ENCODE measurements around the gene IRF7. TPM values are rescaled to one million over a fixed set of nuclear protein-coding genes. Genes with fewer than 3 reads are reported as not detected.

The IRF7 gene
- polyA plus RNA-seq, 2 of the 4 experiments (the other 2 are of a cell fraction) = 2.0 to 3.1 TPM

GRCh38 chr11:628056-628455 is 12.3 kb upstream of the IRF7 start:
- H3K27ac ChIP-seq = peak overlapping the region in 1 of 2 experiments; percentile 60; a peak in 4 of 6 replicates
- no peaks in the 10 kb centered on the region for H3K9me3 ChIP-seq
- no peak for TF ChIP-seq RAD21 (conservative IDR thresholded peaks at IDR 0.05 in 1 of 2, IDR thresholded peaks at IDR 0.05 in 1 of 2)
- no peak overlapping the region for H3K4me2 ChIP-seq
- CTCF ChIA-PET = interaction anchor here (0.5 to 0.7 kb wide), 3 partner anchors 28 to 69 kb away, joined by 3 to 5 read pairs (median 3); no protein-coding TSS in a partner anchor
- POLR2A ChIA-PET = no interaction called here
- peaks cover 26% of the 10 kb centered on the region for H3K4me1 ChIP-seq
- 97% methylated on average over 30 of the region's 31 CpGs for WGBS (ENCODE audit: missing lambda C conversion rate)
- DNase-seq (ENCODE audit: low read depth in 1 of 2, low spot score in 1 of 2) = no peak
- no peak overlapping the region for H3K4me3 ChIP-seq
- ATAC-seq = no peak
- FAIRE-seq = no peak

DNA sequence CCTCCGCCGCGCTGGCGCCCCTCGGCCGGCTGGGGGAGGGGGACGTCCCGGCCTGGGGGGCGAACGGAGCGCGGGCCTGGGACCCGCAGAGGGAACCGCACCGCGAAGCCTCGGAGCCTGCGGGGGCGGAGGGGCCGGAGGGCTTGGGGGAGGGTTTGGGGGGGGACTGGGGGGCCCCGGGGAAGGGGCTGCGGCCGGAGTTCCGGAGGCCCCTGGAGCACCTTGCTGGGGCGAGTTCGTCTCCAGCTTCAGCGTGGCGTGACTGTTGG is 11.5 kb upstream of the IRF7 start:
- Histone ChIP-seq H3K27ac (no peak overlapping the region), H3K4me1 (peaks cover 26% of the 10 kb centered on the region), H3K4me3 (no peak overlapping the region), H3K9me3 (no peaks in the 10 kb centered on the region), H3K4me2 (no peak overlapping the region)
- ATAC-seq = no peak
- ChIA-PET POLR2A (no interaction called here), CTCF (no interaction called here)
- TF ChIP-seq HEYL (CRISPR knock-in tag; IDR thresholded peaks at IDR 0.05) (no peak), REST (IDR thresholded peaks at IDR 0.05) (no peak), TFCP2L1 (CRISPR knock-in tag; IDR thresholded peaks at IDR 0.05) (no peak), CBX8 (IDR thresholded peaks at IDR 0.05) (no peak), BHLHE40 (IDR thresholded peaks at IDR 0.05; ENCODE audit: low read depth, low read length) (no peak), RNF2 (IDR thresholded peaks at IDR 0.05; ENCODE audit: borderline replicate concordance, low read depth) (no peak), CHD2 (IDR thresholded peaks at IDR 0.05; ENCODE audit: low read length, partially characterized antibody) (no peak), JUN (IDR thresholded peaks at IDR 0.05) (no peak), HOXA7 (CRISPR knock-in tag; IDR thresholded peaks at IDR 0.05) (no peak), POLR2A (IDR thresholded peaks at IDR 0.05; ENCODE audit: low read length) (no peak)
- TF ChIP-seq, protein P1, sequence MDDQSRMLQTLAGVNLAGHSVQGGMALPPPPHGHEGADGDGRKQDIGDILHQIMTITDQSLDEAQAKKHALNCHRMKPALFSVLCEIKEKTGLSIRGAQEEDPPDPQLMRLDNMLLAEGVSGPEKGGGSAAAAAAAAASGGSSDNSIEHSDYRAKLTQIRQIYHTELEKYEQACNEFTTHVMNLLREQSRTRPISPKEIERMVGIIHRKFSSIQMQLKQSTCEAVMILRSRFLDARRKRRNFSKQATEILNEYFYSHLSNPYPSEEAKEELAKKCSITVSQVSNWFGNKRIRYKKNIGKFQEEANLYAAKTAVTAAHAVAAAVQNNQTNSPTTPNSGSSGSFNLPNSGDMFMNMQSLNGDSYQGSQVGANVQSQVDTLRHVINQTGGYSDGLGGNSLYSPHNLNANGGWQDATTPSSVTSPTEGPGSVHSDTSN (IDR thresholded peaks at IDR 0.05) = no peak
- WGBS (ENCODE audit: missing lambda C conversion rate) = 94% methylated on average over 12 of the region's 28 CpGs
- no peak for DNase-seq (ENCODE audit: low read depth in 1 of 2, low spot score in 1 of 2)
- FAIRE-seq = no peak

DNA sequence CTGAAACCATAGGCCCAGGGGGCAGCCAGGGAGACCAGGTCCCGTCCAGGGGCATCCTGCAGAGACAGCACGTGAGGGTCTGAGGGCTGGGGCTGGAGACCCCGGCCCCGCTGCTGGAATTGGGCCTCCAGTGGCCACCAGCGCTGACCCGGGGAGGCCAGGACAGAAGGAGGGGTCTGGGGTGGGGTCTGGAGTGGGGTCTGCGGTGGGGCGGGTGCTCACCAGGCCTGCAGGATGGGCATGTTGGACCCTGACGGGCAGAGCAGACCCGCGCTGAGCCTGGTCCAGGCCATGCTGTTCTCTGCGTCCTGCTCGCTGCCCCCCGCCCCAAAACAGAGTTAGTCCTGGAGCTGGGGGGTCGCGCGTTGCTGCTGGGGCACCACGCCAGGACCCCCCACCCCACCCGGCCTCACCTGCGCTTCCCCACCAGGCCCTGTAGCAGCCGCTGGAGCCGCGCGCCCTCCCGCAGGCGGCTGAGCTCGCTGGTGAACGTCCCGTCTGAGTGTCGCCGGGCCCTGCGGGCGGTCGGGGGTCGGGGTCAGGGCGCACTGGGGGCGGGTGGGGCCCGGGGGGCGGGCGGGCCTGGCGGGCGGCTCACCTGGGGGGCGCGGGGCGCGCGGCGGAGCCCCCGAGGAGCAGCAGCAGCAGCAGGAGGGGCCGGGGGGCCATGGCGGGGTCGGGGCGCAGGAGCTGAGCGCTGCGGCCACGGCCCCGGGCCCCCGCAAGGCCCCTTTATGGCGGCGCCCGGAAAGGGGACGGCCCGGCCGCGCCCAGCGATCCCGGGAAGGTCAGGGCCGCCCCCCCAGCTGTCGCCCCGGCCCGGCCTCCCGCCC is 10.9 kb upstream of the IRF7 start, which contains the start of gene SCT:
Gene SCT, minus strand, starts transcription at position 707 of the 833 bp plus-strand sequence. Its CDS starts 38 bp downstream, at position 669.
- ATAC-seq = no peak
- DNase-seq (ENCODE audit: low read depth in 1 of 2, low spot score in 1 of 2) = no peak
- H3K4me3 ChIP-seq = no peak within 1 kb of the TSS
- peaks cover 26% of the 10 kb centered on the region for H3K4me1 ChIP-seq
- CTCF ChIA-PET = interaction anchor here (1.2 to 1.6 kb wide), 2 partner anchors 15 to 20 kb away, joined by 3 read pairs; no protein-coding TSS in a partner anchor
- no peak within 1 kb of the TSS; a peak in 1 of 6 replicates for H3K27ac ChIP-seq
- no peaks in the 10 kb centered on the region for H3K9me3 ChIP-seq
- POLR2A ChIA-PET = no interaction called here
- H3K4me2 ChIP-seq = no peak within 1 kb of the TSS
- no CpG with 5 or more reads among the region's 72 CpGs for WGBS (ENCODE audit: missing lambda C conversion rate)
- no peak for FAIRE-seq
- TF ChIP-seq PHF8 (IDR thresholded peaks at IDR 0.05; ENCODE audit: borderline replicate concordance, low read depth) (no peak), CEBPB (IDR thresholded peaks at IDR 0.05) (no peak), RCOR1 (IDR thresholded peaks at IDR 0.05; ENCODE audit: low read depth, low read length) (no peak), HEYL (CRISPR knock-in tag; IDR thresholded peaks at IDR 0.05) (no peak), KDM1A (IDR thresholded peaks at IDR 0.05; ENCODE audit: low read depth) (no peak), EHMT2 (IDR thresholded peaks at IDR 0.05; ENCODE audit: low read depth) (no peak), BHLHE40 (IDR thresholded peaks at IDR 0.05; ENCODE audit: low read depth, low read length) (no peak), CHD2 (IDR thresholded peaks at IDR 0.05; ENCODE audit: low read length, partially characterized antibody) (no peak), USF2 (IDR thresholded peaks at IDR 0.05) (no peak), ZFP36 (IDR thresholded peaks at IDR 0.05; ENCODE audit: borderline replicate concordance, partially characterized antibody) (no peak), EHF (CRISPR knock-in tag; IDR thresholded peaks at IDR 0.05) (no peak), ESRRA (IDR thresholded peaks at IDR 0.05; ENCODE audit: borderline replicate concordance, low read length) (no peak), ZC3H11A (IDR thresholded peaks at IDR 0.05) (no peak), NR3C1 (IDR thresholded peaks at IDR 0.05) (no peak), CHD4 (IDR thresholded peaks at IDR 0.05; ENCODE audit: borderline replicate concordance) (no peak), MAX (IDR thresholded peaks at IDR 0.05) (no peak), ATOH8 (CRISPR knock-in tag; IDR thresholded peaks at IDR 0.05; ENCODE audit: low read depth) (no peak)
- TF ChIP-seq, protein P2, sequence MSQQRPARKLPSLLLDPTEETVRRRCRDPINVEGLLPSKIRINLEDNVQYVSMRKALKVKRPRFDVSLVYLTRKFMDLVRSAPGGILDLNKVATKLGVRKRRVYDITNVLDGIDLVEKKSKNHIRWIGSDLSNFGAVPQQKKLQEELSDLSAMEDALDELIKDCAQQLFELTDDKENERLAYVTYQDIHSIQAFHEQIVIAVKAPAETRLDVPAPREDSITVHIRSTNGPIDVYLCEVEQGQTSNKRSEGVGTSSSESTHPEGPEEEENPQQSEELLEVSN (IDR thresholded peaks at IDR 0.05; ENCODE audit: borderline replicate concordance, low read depth) = no peak

Data from A549 (cell line).